PC-9 (cell line): ENCODE results near the gene CSH1. TPM values are rescaled to one million over a fixed set of nuclear protein-coding genes. Genes with fewer than 3 reads are reported as not detected.
"Not testable (repeated sequence)": the region's sequence is repeated elsewhere in the genome, so short reads cannot be mapped to it uniquely, and the experiment has no call there.

Experiments
- BruUV-seq: library from RNA; stranded (reverse); fragments of 400-500 nt; replicated peaks from 2 replicates; lab custom pipeline; 2021; lab: Mats Ljungman, UMichigan
- CTCF ChIA-PET: fragments of 300-600 bp; sonication (Branson Sonifier 250); formaldehyde crosslinking; loops from one replicate; lab custom pipeline; 2022; ENCODE audit warnings: antibody characterized with exemption; lab: Charles Lee
- POLR2A ChIA-PET: fragments of 300-600 bp; sonication (Branson Sonifier 250); formaldehyde crosslinking; loops from one replicate; lab custom pipeline; 2022; ENCODE audit warnings: antibody characterized with exemption; ENCODE audit not compliant: unreplicated experiment; lab: Charles Lee
- DNase-seq, 2 experiments: peaks; one replicate each; pipeline versions ENCODE4 v3.0.0 to v3.0.0-alpha.2; 2015 to 2022; ENCODE audit warnings: mixed read lengths in 1 of 2
- H2AFZ ChIP-seq: fragments of 200-600 bp; sonication (generic); 2 replicates; pipeline ENCODE4 v1.8.1; 2017; ENCODE audit warnings: antibody characterized with exemption
- H3F3A ChIP-seq: fragments of 200-600 bp; sonication (generic); 2 replicates; pipeline ENCODE4 v1.8.1; 2017; ENCODE audit warnings: antibody characterized with exemption, mild to moderate bottlenecking, low read depth; ENCODE audit not compliant: insufficient read depth
- H3K27ac ChIP-seq: fragments of 200-600 bp; sonication (generic); 2 replicates; pipeline ENCODE4 v1.6.1; 2016; ENCODE audit warnings: mixed run types
- H3K27me3 ChIP-seq: fragments of 200-600 bp; sonication (generic); 2 replicates; pipeline ENCODE4 v1.6.1; 2016; ENCODE audit warnings: low read depth, mixed run types; ENCODE audit not compliant: insufficient read depth
- H3K36me3 ChIP-seq: fragments of 200-600 bp; sonication (generic); 2 replicates; pipeline ENCODE4 v1.6.1; 2016; ENCODE audit warnings: low read depth, mixed run types
- H3K4me1 ChIP-seq: fragments of 200-600 bp; sonication (generic); replicated peaks from 2 replicates; pipeline ENCODE4 v1.6.1; 2016; ENCODE audit warnings: mixed run types; ENCODE audit not compliant: insufficient read depth
- H3K4me2 ChIP-seq: fragments of 200-600 bp; sonication (generic); 2 replicates; pipeline ENCODE4 v1.6.1; 2017; ENCODE audit warnings: mixed run types
- H3K4me3 ChIP-seq: fragments of 200-600 bp; sonication (generic); 2 replicates; pipeline ENCODE4 v1.6.1; 2016; ENCODE audit warnings: mixed run types
- H3K79me2 ChIP-seq: fragments of 200-600 bp; sonication (generic); 2 replicates; pipeline ENCODE4 v1.6.1; 2017; ENCODE audit warnings: low read depth, mixed run types
- H3K9me2 ChIP-seq: fragments of 200-600 bp; sonication (generic); 2 replicates; pipeline ENCODE4 v1.8.1; 2017; ENCODE audit warnings: mild to moderate bottlenecking; ENCODE audit not compliant: insufficient read depth
- H3K9me3 ChIP-seq: fragments of 200-600 bp; sonication (generic); 2 replicates; pipeline ENCODE4 v1.8.1; 2016; ENCODE audit warnings: low read depth; ENCODE audit not compliant: insufficient read depth
- H4K20me1 ChIP-seq: fragments of 200-600 bp; sonication (generic); 2 replicates; pipeline ENCODE4 v1.8.1; 2017; ENCODE audit not compliant: insufficient read depth
- CTCF ChIP-seq: fragments of 200-600 bp; sonication (generic); conservative IDR thresholded peaks from 2 replicates; pipeline ENCODE4 v1.6.1; 2017; ENCODE audit warnings: mixed run types, antibody characterized with exemption, mild to moderate bottlenecking, moderate library complexity
- intact Hi-C: fragments of 100-400 bp; cut with micrococcal nuclease; formaldehyde crosslinking; loops from one replicate; pipeline ENCODE4 v1.10.0; 2022; ENCODE audit not compliant: unreplicated experiment
- total RNA-seq: library from RNA; stranded (reverse); gene quantifications from 2 replicates; pipeline ENCODE4 v1.2.3, GENCODE V29; 2021

Gene CSH1
- total RNA-seq, 1 experiment from 2014 or later: not detected

GRCh38 chr17:63903787-63904201 lies 7.4 kb upstream of the CSH1 start:
- H3F3A ChIP-seq, H4K20me1 ChIP-seq, H3K4me2 ChIP-seq, H3K4me3 ChIP-seq, H3K9me3 ChIP-seq, H2AFZ ChIP-seq, BruUV-seq, H3K27ac ChIP-seq, H3K36me3 ChIP-seq, intact Hi-C loops, H3K79me2 ChIP-seq, H3K4me1 ChIP-seq, H3K9me2 ChIP-seq, POLR2A ChIA-PET: not testable (repeated sequence)
- peak; percentile 64 for TF ChIP-seq CTCF
- DNase-seq: peak in 1 of 2 experiments; percentile 19
- peaks cover 21% of the 10 kb centered on the region for H3K27me3 ChIP-seq
- CTCF ChIA-PET: interaction anchor here (0.6 kb wide), 1 partner anchor 1532 kb away, joined by 3 read pairs; no protein-coding TSS in a partner anchor

GRCh38 chr17:63901971-63902370 lies 5.6 kb upstream of the CSH1 start:
- BruUV-seq: not testable (repeated sequence)
- ChIA-PET CTCF (interaction anchor here (0.6 to 1.7 kb wide), 5 partner anchors 12 to 232 kb away, joined by 3 to 6 read pairs (median 4); no protein-coding TSS in a partner anchor), POLR2A (interaction anchor here (0.6 to 0.7 kb wide), 3 partner anchors 39 to 603 kb away, joined by 3 to 7 read pairs (median 3); no protein-coding TSS in a partner anchor)

DNA sequence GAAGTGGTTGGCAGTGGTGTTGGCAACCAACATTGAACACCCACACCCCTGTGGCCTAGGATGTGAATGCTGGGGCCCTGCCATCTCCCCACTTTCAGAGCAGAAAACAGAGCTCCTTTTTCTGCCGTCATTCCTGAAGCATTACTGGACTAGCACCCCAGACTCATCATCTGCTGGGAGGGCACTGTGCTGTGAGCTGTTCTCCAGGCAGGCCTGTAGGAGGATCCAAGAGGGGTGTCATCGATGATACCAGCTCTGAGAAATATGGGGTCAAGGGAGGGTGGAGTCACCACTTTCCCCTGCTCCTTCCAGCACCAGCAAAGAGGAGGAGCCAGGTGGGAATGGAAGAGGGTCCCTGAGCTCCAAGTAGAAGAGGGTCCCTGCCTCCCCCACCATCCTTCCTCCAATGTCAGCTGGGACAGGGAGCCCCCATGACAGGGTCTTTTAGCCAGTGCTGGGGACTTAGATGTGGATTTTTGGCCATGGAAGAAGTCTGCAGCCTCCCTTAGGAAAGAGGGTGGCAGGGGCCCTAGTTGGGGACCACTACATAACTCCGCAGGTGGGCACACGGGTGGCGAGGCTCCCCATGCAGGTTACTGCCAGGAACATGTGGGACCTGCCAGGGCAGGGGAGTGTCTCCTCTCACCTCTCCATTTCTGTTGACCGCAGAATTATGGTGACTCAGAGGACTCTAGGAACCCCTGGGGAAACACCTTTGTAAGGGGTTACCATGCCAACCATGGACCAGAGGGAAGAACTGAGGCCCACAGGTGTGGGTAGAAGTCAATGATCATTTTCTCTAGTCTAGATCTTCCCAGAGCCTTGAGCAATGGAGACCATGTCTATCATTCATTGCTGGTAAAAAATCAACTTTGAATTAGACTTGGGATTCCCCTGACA lies 2.8 kb upstream of the CSH1 start:
- H3F3A ChIP-seq, CTCF ChIA-PET, H3K9me2 ChIP-seq, H4K20me1 ChIP-seq, H3K79me2 ChIP-seq, BruUV-seq, H3K27ac ChIP-seq, H2AFZ ChIP-seq, POLR2A ChIA-PET, H3K4me2 ChIP-seq, H3K9me3 ChIP-seq, H3K4me3 ChIP-seq, intact Hi-C loops, H3K4me1 ChIP-seq, H3K36me3 ChIP-seq: not testable (repeated sequence)
- peaks cover 18% of the 10 kb centered on the region for H3K27me3 ChIP-seq
- DNase-seq: peak; percentile 43 to 77

More at GRCh38 chr17:63901971-63902370, 5.6 kb upstream of the CSH1 start:
- H3F3A ChIP-seq, H3K9me2 ChIP-seq, H3K36me3 ChIP-seq, H3K4me2 ChIP-seq, H4K20me1 ChIP-seq, H3K27ac ChIP-seq, H3K9me3 ChIP-seq, DNase-seq, H3K79me2 ChIP-seq, H3K4me3 ChIP-seq, intact Hi-C loops, H3K4me1 ChIP-seq, H2AFZ ChIP-seq: not testable (repeated sequence)
- H3K27me3 ChIP-seq: peaks cover 18% of the 10 kb centered on the region

GRCh38 chr17:63894821-63895220 lies 1.6 kb downstream of the CSH1 start:
- H3K4me2 ChIP-seq, DNase-seq, intact Hi-C loops, H3K4me3 ChIP-seq, H3K27me3 ChIP-seq, H4K20me1 ChIP-seq, H2AFZ ChIP-seq, H3K36me3 ChIP-seq, H3K27ac ChIP-seq, H3K4me1 ChIP-seq, H3K9me2 ChIP-seq, POLR2A ChIA-PET, BruUV-seq, CTCF ChIA-PET, H3K79me2 ChIP-seq, H3F3A ChIP-seq, H3K9me3 ChIP-seq: not testable (repeated sequence)

DNA sequence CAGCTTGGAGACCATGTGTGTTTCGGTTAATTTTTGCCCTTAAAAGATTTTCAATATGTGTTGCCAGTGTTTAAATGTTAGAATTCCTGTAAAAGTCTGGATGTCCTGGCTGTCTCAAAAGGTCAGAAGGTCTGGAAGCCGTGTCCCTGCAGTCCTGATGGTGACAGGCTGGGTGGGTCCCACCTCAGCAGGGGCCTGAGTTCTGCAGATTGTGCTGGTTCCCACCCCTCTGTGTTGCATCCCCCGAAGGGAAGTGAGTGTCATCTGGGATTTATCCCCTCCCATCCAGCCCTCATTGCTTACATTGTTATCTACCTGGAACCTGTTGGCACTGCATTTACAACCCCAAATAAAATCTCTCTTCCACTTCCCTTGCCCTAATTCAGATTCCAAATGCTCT lies 2.4 kb downstream of the CSH1 start:
- H3K4me2 ChIP-seq, DNase-seq, H3K4me3 ChIP-seq, CTCF ChIA-PET, POLR2A ChIA-PET, H2AFZ ChIP-seq, H3K4me1 ChIP-seq, H3K9me2 ChIP-seq, H3K9me3 ChIP-seq, H3K27me3 ChIP-seq, BruUV-seq, H3K36me3 ChIP-seq, H3K79me2 ChIP-seq, H3F3A ChIP-seq, H4K20me1 ChIP-seq, intact Hi-C loops, H3K27ac ChIP-seq: not testable (repeated sequence)

DNA sequence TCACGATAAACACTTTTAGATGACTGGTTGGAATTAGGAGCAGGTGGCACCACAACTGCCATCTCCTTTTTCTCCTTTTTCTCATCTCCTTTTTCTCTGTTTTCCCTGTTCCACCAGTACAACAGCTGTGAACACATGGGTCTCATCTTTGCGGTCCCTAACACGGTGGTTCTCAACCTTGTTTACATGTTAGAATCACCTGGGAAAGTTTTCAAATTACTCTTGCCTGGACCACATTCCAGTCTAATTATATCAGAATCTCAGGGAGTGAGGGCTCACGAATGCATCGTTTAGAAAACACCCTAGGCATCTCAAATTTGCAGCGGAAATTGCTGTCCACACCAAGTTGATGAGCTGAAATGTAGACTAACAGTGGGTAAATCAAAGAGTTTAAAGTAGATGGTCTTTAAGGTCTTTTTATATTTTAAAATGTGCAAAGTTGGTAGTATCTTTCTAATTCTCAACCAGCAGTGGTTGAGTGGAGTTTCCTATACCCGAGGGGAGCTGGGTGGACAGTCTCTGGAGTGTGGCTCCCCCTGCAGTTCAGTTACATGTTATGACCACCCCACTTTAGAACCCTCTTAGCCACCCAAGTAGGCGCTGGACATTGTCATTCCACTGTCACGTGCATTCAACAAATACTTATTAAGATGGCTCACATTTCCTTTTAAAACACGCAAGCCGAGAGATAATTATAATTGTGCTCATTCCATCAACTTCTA lies 3.9 kb downstream of the CSH1 start:
- H3K9me2 ChIP-seq, intact Hi-C loops, H2AFZ ChIP-seq, POLR2A ChIA-PET, H3K27ac ChIP-seq, H3K4me1 ChIP-seq, H4K20me1 ChIP-seq, CTCF ChIA-PET, H3K4me2 ChIP-seq, H3K9me3 ChIP-seq, H3K79me2 ChIP-seq, H3F3A ChIP-seq, DNase-seq, H3K27me3 ChIP-seq, H3K36me3 ChIP-seq, H3K4me3 ChIP-seq, BruUV-seq: not testable (repeated sequence)
